Measurements from ENCODE around the gene SCN3A. TPM values are rescaled to one million over a fixed set of nuclear protein-coding genes. Genes with fewer than 3 reads are reported as not detected.

Gene SCN3A
- total and polyA plus RNA-seq, 10 of the 15 experiments (the other 5 are each of a cell fraction or from before 2014, with no cell fraction given) = 0.04 to 0.34 (median 0.06) TPM; not detected in 3

- Histone ChIP-seq H3K79me2 (ENCODE audit: control insufficient read depth, insufficient read depth, low read length) (no peaks in the 10 kb centered on the region), H3K4me3 (no peak overlapping the region), H4K20me1 (ENCODE audit: control insufficient read depth, insufficient read depth) (no peaks in the 10 kb centered on the region), H3K27me3 (replicated peaks in 1 of 2; ENCODE audit: control insufficient read depth in 2 of 2, insufficient read depth in 2 of 2, low read length in 1 of 2) (no peaks in the 10 kb centered on the region), H3K4me1 (ENCODE audit: control insufficient read depth, insufficient read depth, low read length) (no peaks in the 10 kb centered on the region), H3K4me2 (ENCODE audit: control insufficient read depth, insufficient read depth) (no peak overlapping the region), H3K9ac (ENCODE audit: control insufficient read depth, insufficient read depth, low read length) (no peak overlapping the region), H3K27ac (ENCODE audit: control insufficient read depth, insufficient read depth) (no peak overlapping the region), H3K9me3 (replicated peaks; ENCODE audit: control insufficient read depth, insufficient read depth, low read length) (no peaks in the 10 kb centered on the region), H3K36me3 (ENCODE audit: control insufficient read depth in 2 of 2, insufficient read depth in 2 of 2, low read length in 1 of 2) (no peaks in the 10 kb centered on the region), H2AFZ (ENCODE audit: control insufficient read depth, low read depth, low read length) (no peak overlapping the region)
- CTCF ChIA-PET = interaction anchor here (1.0 kb wide), 1 partner anchor 28 kb away, joined by 3 read pairs; no protein-coding TSS in a partner anchor
- 11% methylated on average over 4 of the region's 4 CpGs for WGBS (ENCODE audit: insufficient coverage, insufficient replicate concordance, low lambda C conversion rate, missing lambda C conversion rate)
- intact Hi-C loops (cut with micrococcal nuclease; ENCODE audit: unreplicated experiment) = no loop called here
- POLR2A ChIA-PET = interaction anchor here (0.9 kb wide), 1 partner anchor 11 kb away, joined by 3 read pairs; no protein-coding TSS in a partner anchor
- BruUV-seq (replicated peaks) = no TSS peak
- ATAC-seq = no peak
- SMC1A ChIA-PET (ENCODE audit: uncharacterized antibody, unreplicated experiment) = interaction anchor here (0.8 to 1.6 kb wide), 3 partner anchors 8 to 13 kb away, joined by 3 to 5 read pairs (median 5); no protein-coding TSS in a partner anchor
- RAD21 ChIA-PET (ENCODE audit: unreplicated experiment) = no interaction called here
- in situ Hi-C loops (cut with MboI) = no loop called here
- no peak for TF ChIP-seq SRF (IDR thresholded peaks at IDR 0.05; ENCODE audit: low read depth in 2 of 2, low read length in 2 of 2)
- no peak for TF ChIP-seq E2F8 (IDR thresholded peaks at IDR 0.05; ENCODE audit: low read depth, partially characterized antibody)
- TF ChIP-seq NFIC (IDR thresholded peaks at IDR 0.05; ENCODE audit: low read depth, low read length) = no peak
- TF ChIP-seq E4F1 (IDR thresholded peaks at IDR 0.05; ENCODE audit: borderline replicate concordance, partially characterized antibody) = no peak
- TF ChIP-seq DPF2 (IDR thresholded peaks at IDR 0.05) = no peak
- DNase-seq (ENCODE audit: low read depth, low spot score) = no peak
- FAIRE-seq = no peak
Measured at GRCh38 chr2:165114346-165114939, 89.4 kb downstream of the SCN3A start.
